Measurements from ENCODE around the gene CHST13. TPM values are rescaled to one million over a fixed set of nuclear protein-coding genes. Genes with fewer than 3 reads are reported as not detected.

Gene CHST13
- not detected for total RNA-seq

GRCh38 chr3:126523745-126524428 is at the start of gene CHST13:
Gene CHST13 (plus strand): TSS chr3:126524155. CDS start chr3:126524333, 178 bp downstream.
- DNase-seq: no peak
- Mint-ChIP-seq H3K27ac (no peak within 1 kb of the TSS), H3K36me3 (ENCODE audit: low read depth) (no peaks in the 10 kb centered on the region), H3K27me3 (peaks cover 19% of the 10 kb centered on the region), H3K9me3 (no peaks in the 10 kb centered on the region), H3K4me1 (no peaks in the 10 kb centered on the region), H3K4me3 (no peak within 1 kb of the TSS)
- CTCF ChIA-PET: interaction anchor here (0.7 to 1.7 kb wide), 2 partner anchors 10 to 459 kb away, joined by 3 to 5 read pairs; partner anchors contain the start of gene PLXNA1
- POLR2A ChIA-PET: no interaction called here

- Mint-ChIP-seq H3K27ac (peak overlapping the region; percentile 85), H3K9me3 (no peaks in the 10 kb centered on the region), H3K27me3 (no peaks in the 10 kb centered on the region), H3K4me1 (peaks cover 44% of the 10 kb centered on the region), H3K4me3 (peak overlapping the region; percentile 89), H3K36me3 (ENCODE audit: low read depth) (peaks cover 43% of the 10 kb centered on the region)
- peak; percentile 47 for DNase-seq
- ChIA-PET POLR2A (interaction anchor here (1.0 to 2.5 kb wide), 5 partner anchors 9 to 22 kb away, joined by 3 to 7 read pairs (median 4); no protein-coding TSS in a partner anchor), CTCF (interaction anchor here (1.0 kb wide), 1 partner anchor 558 kb away, joined by 3 read pairs; no protein-coding TSS in a partner anchor)
Observed at GRCh38 chr3:126474498-126475412, 49.2 kb upstream of the CHST13 start.

GRCh38 chr3:126475413-126476114 is 48.4 kb upstream of the CHST13 start, which contains the start of gene ZXDC:
Gene ZXDC (minus strand): TSS chr3:126475891. CDS start chr3:126475865, 26 bp downstream.
- peak within 1 kb of the TSS; percentile 85 for H3K27ac Mint-ChIP-seq
- CTCF ChIA-PET: interaction anchor here (1.0 to 1.1 kb wide), 2 partner anchors 559 to 1007 kb away, joined by 3 read pairs; no protein-coding TSS in a partner anchor
- POLR2A ChIA-PET: interaction anchor here (0.6 to 2.5 kb wide), 6 partner anchors 9 to 16 kb away, joined by 3 to 7 read pairs (median 4); no protein-coding TSS in a partner anchor
- DNase-seq: peak; percentile 95
- no peaks in the 10 kb centered on the region for H3K27me3 Mint-ChIP-seq
- no peaks in the 10 kb centered on the region for H3K9me3 Mint-ChIP-seq
- H3K4me1 Mint-ChIP-seq: peaks cover 43% of the 10 kb centered on the region
- H3K36me3 Mint-ChIP-seq (ENCODE audit: low read depth): peaks cover 36% of the 10 kb centered on the region
- peak within 1 kb of the TSS; percentile 89 for H3K4me3 Mint-ChIP-seq

GRCh38 chr3:126476166-126477060 is 47.5 kb upstream of the CHST13 start:
- DNase-seq: no peak
- Mint-ChIP-seq H3K27me3 (no peaks in the 10 kb centered on the region), H3K4me1 (peaks cover 38% of the 10 kb centered on the region), H3K4me3 (peak overlapping the region; percentile 78), H3K27ac (peak overlapping the region; percentile 62), H3K9me3 (no peaks in the 10 kb centered on the region), H3K36me3 (ENCODE audit: low read depth) (peaks cover 27% of the 10 kb centered on the region)
- CTCF ChIA-PET: interaction anchor here (0.9 to 1.1 kb wide), 3 partner anchors 46 to 1006 kb away, joined by 3 to 4 read pairs (median 3); no protein-coding TSS in a partner anchor
- POLR2A ChIA-PET: interaction anchor here (0.6 to 2.5 kb wide), 5 partner anchors 10 to 17 kb away, joined by 3 to 7 read pairs (median 4); no protein-coding TSS in a partner anchor

GRCh38 chr3:126477061-126477380 is 46.9 kb upstream of the CHST13 start:
- no peaks in the 10 kb centered on the region for H3K27me3 Mint-ChIP-seq
- H3K36me3 Mint-ChIP-seq (ENCODE audit: low read depth): peaks cover 24% of the 10 kb centered on the region
- peak overlapping the region; percentile 74 for H3K27ac Mint-ChIP-seq
- ChIA-PET CTCF (interaction anchor here (0.9 to 1.1 kb wide), 2 partner anchors 46 to 504 kb away, joined by 3 to 4 read pairs; no protein-coding TSS in a partner anchor), POLR2A (interaction anchor here (0.7 kb wide), 1 partner anchor 17 kb away, joined by 3 read pairs; no protein-coding TSS in a partner anchor)
- no peaks in the 10 kb centered on the region for H3K9me3 Mint-ChIP-seq
- DNase-seq: no peak
- peak overlapping the region; percentile 78 for H3K4me3 Mint-ChIP-seq
- peaks cover 35% of the 10 kb centered on the region for H3K4me1 Mint-ChIP-seq

GRCh38 chr3:126478581-126479310 is 45.2 kb upstream of the CHST13 start:
- peaks cover 18% of the 10 kb centered on the region for H3K4me1 Mint-ChIP-seq
- CTCF ChIA-PET: no interaction called here
- no peak for DNase-seq
- no peaks in the 10 kb centered on the region for H3K27me3 Mint-ChIP-seq
- POLR2A ChIA-PET: no interaction called here
- no peaks in the 10 kb centered on the region for H3K9me3 Mint-ChIP-seq
- no peak overlapping the region for H3K4me3 Mint-ChIP-seq
- peaks cover 7% of the 10 kb centered on the region for H3K36me3 Mint-ChIP-seq (ENCODE audit: low read depth)
- no peak overlapping the region for H3K27ac Mint-ChIP-seq

- DNase-seq: no peak
- Mint-ChIP-seq H3K9me3 (no peaks in the 10 kb centered on the region), H3K36me3 (ENCODE audit: low read depth) (peaks cover 2% of the 10 kb centered on the region), H3K27ac (no peak overlapping the region), H3K4me3 (no peak overlapping the region), H3K4me1 (peaks cover 9% of the 10 kb centered on the region), H3K27me3 (no peaks in the 10 kb centered on the region)
- ChIA-PET CTCF (no interaction called here), POLR2A (no interaction called here)
Observed at GRCh38 chr3:126479642-126480041, 44.3 kb upstream of the CHST13 start.

GRCh38 chr3:126480206-126480605 is 43.7 kb upstream of the CHST13 start:
- Mint-ChIP-seq H3K27ac (no peak overlapping the region), H3K4me3 (no peak overlapping the region), H3K9me3 (no peaks in the 10 kb centered on the region), H3K27me3 (no peaks in the 10 kb centered on the region), H3K36me3 (ENCODE audit: low read depth) (no peaks in the 10 kb centered on the region), H3K4me1 (peaks cover 7% of the 10 kb centered on the region)
- ChIA-PET POLR2A (no interaction called here), CTCF (no interaction called here)
- no peak for DNase-seq

- Mint-ChIP-seq H3K27ac (no peak overlapping the region), H3K4me3 (no peak overlapping the region), H3K36me3 (ENCODE audit: low read depth) (no peaks in the 10 kb centered on the region), H3K4me1 (peaks cover 7% of the 10 kb centered on the region), H3K27me3 (no peaks in the 10 kb centered on the region), H3K9me3 (no peaks in the 10 kb centered on the region)
- CTCF ChIA-PET: no interaction called here
- no peak for DNase-seq
- POLR2A ChIA-PET: no interaction called here
Observed at GRCh38 chr3:126480861-126481260, 43.1 kb upstream of the CHST13 start.

GRCh38 chr3:126481808-126482502 is 42.0 kb upstream of the CHST13 start:
- Mint-ChIP-seq H3K9me3 (no peaks in the 10 kb centered on the region), H3K36me3 (ENCODE audit: low read depth) (no peaks in the 10 kb centered on the region), H3K4me1 (peaks cover 11% of the 10 kb centered on the region), H3K27ac (no peak overlapping the region), H3K4me3 (no peak overlapping the region), H3K27me3 (no peaks in the 10 kb centered on the region)
- no peak for DNase-seq
- CTCF ChIA-PET: no interaction called here
- POLR2A ChIA-PET: no interaction called here

Measured in activated CD4-positive, alpha-beta memory T cell treated with anti-CD3 and anti-CD28 coated beads, Interleukin-2, amount 10 ng/mL, durations not matched to agents 7 days and 5 days (primary cell).